ENCODE data around the gene DGUOK. TPM values are rescaled to one million over a fixed set of nuclear protein-coding genes. Genes with fewer than 3 reads are reported as not detected.

DGUOK gene
- total RNA-seq, 1 donor from 2014 or later = 66.8 TPM

DNA sequence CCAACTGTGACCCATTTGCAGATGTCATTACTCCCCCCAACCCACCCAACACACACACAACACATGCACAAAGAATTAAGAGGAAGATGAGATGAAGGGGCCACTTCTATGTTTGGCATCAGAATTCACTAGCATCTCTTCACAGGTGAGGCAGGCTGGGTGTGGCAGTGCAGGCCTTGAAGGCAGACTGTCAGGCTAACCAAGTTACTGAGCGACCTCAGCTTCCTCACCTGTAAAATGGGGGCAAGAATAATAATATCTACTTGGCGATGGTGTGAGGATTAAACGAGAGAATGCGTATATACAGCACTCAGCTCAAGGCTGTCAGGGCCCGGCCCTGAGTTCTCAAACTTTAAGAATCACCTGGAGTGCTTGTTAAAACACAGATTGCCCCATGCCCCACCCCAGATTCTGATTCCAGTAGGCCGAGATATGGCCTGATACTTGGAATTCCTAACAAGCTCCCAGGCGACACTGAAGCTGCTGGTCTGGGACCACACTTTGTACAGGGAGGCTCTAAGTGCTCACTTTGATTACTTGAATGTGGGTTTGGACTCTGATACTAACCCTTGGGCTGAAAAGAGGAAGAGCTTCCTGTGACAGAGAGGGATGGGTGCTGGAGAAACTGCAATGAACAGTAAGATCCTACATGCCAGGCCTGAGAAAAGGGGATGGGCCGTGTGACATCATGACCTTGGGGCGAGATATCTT lies 32.8 kb upstream of the DGUOK start:
- no peak for DNase-seq (ENCODE audit: low read depth)
- H3K27me3 ChIP-seq (ENCODE audit: control insufficient read depth, insufficient read depth, low read length) = no peaks in the 10 kb centered on the region
- no peaks in the 10 kb centered on the region for H3K36me3 ChIP-seq (ENCODE audit: control insufficient read depth, insufficient read depth, low read length)
- TF ChIP-seq, protein P1, sequence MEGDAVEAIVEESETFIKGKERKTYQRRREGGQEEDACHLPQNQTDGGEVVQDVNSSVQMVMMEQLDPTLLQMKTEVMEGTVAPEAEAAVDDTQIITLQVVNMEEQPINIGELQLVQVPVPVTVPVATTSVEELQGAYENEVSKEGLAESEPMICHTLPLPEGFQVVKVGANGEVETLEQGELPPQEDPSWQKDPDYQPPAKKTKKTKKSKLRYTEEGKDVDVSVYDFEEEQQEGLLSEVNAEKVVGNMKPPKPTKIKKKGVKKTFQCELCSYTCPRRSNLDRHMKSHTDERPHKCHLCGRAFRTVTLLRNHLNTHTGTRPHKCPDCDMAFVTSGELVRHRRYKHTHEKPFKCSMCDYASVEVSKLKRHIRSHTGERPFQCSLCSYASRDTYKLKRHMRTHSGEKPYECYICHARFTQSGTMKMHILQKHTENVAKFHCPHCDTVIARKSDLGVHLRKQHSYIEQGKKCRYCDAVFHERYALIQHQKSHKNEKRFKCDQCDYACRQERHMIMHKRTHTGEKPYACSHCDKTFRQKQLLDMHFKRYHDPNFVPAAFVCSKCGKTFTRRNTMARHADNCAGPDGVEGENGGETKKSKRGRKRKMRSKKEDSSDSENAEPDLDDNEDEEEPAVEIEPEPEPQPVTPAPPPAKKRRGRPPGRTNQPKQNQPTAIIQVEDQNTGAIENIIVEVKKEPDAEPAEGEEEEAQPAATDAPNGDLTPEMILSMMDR (IDR thresholded peaks at IDR 0.05; ENCODE audit: insufficient read depth, low read length, poor library complexity, severe bottlenecking) = no peak
- no peak overlapping the region for H3K4me3 ChIP-seq (ENCODE audit: low read depth, low read length)

- DNase-seq (ENCODE audit: low read depth) = no peak
- TF ChIP-seq, protein P1 (IDR thresholded peaks at IDR 0.05; ENCODE audit: insufficient read depth, low read length, poor library complexity, severe bottlenecking) = no peak
- Histone ChIP-seq H3K36me3 (ENCODE audit: control insufficient read depth, insufficient read depth, low read length) (no peaks in the 10 kb centered on the region), H3K27me3 (ENCODE audit: control insufficient read depth, insufficient read depth, low read length) (no peaks in the 10 kb centered on the region), H3K4me3 (ENCODE audit: low read depth, low read length) (no peak overlapping the region)
Observed at GRCh38 chr2:73894475-73894850, 32.2 kb upstream of the DGUOK start.

GRCh38 chr2:73894877-73895276 lies 31.8 kb upstream of the DGUOK start:
- Histone ChIP-seq H3K36me3 (ENCODE audit: control insufficient read depth, insufficient read depth, low read length) (no peaks in the 10 kb centered on the region), H3K27me3 (ENCODE audit: control insufficient read depth, insufficient read depth, low read length) (no peaks in the 10 kb centered on the region), H3K4me3 (ENCODE audit: low read depth, low read length) (no peak overlapping the region)
- DNase-seq (ENCODE audit: low read depth) = no peak
- TF ChIP-seq, protein P1 (IDR thresholded peaks at IDR 0.05; ENCODE audit: insufficient read depth, low read length, poor library complexity, severe bottlenecking) = no peak

DNA sequence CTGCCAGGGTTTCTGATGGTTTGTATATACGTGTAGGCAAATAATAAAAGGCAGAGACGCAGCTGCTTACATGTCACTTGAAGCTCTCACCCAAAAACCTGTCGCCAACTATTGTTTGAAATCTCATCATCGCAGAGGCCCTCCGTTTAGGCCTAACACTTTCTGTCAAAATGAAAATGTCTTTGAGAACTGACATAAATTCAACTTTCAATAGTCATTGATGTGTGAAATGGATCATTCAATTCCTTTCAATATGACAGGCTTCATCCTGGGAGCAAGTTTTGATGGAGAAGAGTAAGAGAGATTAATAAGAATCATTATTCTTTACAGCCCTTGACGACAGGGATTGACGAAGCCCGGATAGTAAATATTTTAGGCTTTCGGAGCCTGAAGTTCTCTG lies 31.2 kb upstream of the DGUOK start:
- Histone ChIP-seq H3K36me3 (ENCODE audit: control insufficient read depth, insufficient read depth, low read length) (no peaks in the 10 kb centered on the region), H3K4me3 (ENCODE audit: low read depth, low read length) (no peak overlapping the region), H3K27me3 (ENCODE audit: control insufficient read depth, insufficient read depth, low read length) (no peaks in the 10 kb centered on the region)
- TF ChIP-seq, protein P1 (IDR thresholded peaks at IDR 0.05; ENCODE audit: insufficient read depth, low read length, poor library complexity, severe bottlenecking) = no peak
- no peak for DNase-seq (ENCODE audit: low read depth)

DNA sequence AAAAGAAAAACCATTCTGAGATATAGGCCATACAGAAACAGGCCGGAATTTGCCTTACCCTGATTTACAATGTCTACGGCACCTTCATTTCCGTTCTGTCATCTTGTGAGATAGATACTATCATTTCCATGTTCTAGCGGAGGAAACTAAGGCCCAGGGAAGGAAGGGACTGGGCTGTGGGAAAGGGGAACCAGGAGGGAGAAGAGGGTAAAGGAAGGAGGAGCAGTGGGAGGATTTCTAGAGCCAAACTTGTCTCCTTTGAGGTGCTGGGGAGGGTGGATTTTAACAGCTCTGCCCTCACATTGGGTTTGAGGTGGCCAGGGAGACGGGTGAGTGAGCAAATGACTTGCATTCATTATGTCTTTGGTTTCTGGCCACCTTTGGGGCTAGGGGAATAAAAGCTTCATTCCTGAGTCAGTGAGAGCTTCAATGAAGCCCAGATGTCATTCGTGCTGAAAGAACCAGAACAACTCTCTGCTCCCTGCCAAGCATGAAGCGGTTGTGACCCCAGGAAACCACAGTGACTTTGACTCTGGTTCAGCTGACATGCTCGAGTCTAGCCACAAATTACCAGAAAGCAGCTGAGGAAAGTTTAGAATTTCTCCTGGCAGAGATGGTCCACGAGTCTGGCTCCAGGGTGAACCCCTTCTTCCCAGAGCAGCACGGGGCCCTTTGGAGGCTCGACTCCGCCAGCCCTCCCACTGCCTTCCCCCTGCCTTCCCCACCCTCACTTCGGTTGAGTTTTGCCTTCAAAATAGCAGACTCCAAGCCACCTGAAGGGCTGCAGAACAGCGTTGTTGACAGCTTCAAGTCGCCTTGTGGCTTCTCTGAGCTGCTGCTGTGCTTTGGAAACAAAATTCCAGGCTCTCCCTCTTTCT lies 30.1 kb upstream of the DGUOK start:
- no peaks in the 10 kb centered on the region for H3K27me3 ChIP-seq (ENCODE audit: control insufficient read depth, insufficient read depth, low read length)
- peak; percentile 21 for DNase-seq (ENCODE audit: low read depth)
- no peaks in the 10 kb centered on the region for H3K36me3 ChIP-seq (ENCODE audit: control insufficient read depth, insufficient read depth, low read length)
- TF ChIP-seq, protein P1 (IDR thresholded peaks at IDR 0.05; ENCODE audit: insufficient read depth, low read length, poor library complexity, severe bottlenecking) = no peak
- H3K4me3 ChIP-seq (ENCODE audit: low read depth, low read length) = no peak overlapping the region

All from kidney epithelial cell (primary cell).